Esophagus squamous epithelium (tissue), 5 donors: ENCODE data around the gene SPAAR. TPM values are rescaled to one million over a fixed set of nuclear protein-coding genes. Genes with fewer than 3 reads are reported as not detected.
"Not testable (repeated sequence)": the region's sequence is repeated elsewhere in the genome, so short reads cannot be mapped to it uniquely, and the experiment has no call there.

Experiments
- DNase-seq: peaks from one replicate; lab custom pipeline; 2025; lab: John Stamatoyannopoulos, UW
- H3K27ac ChIP-seq, 4 donors: fragments of 200-600 bp; sonication (generic); one replicate each; pipeline ENCODE4 v1.5.1; 2016 to 2019; ENCODE audit warnings: mild to moderate bottlenecking in 1 of 4
- H3K27me3 ChIP-seq, 4 donors: fragments of 200-600 bp; sonication (generic); 1 replicate in 3 of 4; 2 replicates in 1 of 4; pipeline versions ENCODE4 v1.5.1 to v1.6.0; 2017 to 2021; ENCODE audit warnings: antibody characterized with exemption in 1 of 4
- H3K36me3 ChIP-seq, 3 donors: fragments of 200-600 bp; sonication (generic); one replicate each; pipeline ENCODE4 v1.5.1; 2016 to 2019
- H3K4me1 ChIP-seq, 3 donors: fragments of 200-600 bp; sonication (generic); one replicate each; pipeline ENCODE4 v1.5.1; 2017 to 2019
- H3K4me3 ChIP-seq, 4 donors: fragments of 200-600 bp; sonication (generic); 1 replicate in 3 of 4; 2 replicates in 1 of 4; pipeline ENCODE4 v1.5.1; 2016 to 2019; ENCODE audit warnings: mild to moderate bottlenecking in 2 of 4, moderate library complexity in 1 of 4
- H3K9me3 ChIP-seq, 3 donors: fragments of 200-600 bp; sonication (generic); one replicate each; pipeline ENCODE4 v1.5.1; 2016 to 2019
- POLR2A ChIP-seq, 4 donors: fragments of 450-650 bp; IDR thresholded peaks; one replicate each; pipeline ENCODE4 v1.6.1; 2017; ENCODE audit warnings: antibody characterized with exemption in 4 of 4, mild to moderate bottlenecking in 4 of 4, moderate library complexity in 3 of 4
- WGBS, 2 donors: methylation state at CpG; one replicate each; pipeline ENCODE4 v1.1.5; 2018; 5-methylcytosine and 5-hydroxymethylcytosine counted together
- intact Hi-C: fragments of 100-400 bp; cut with DNase I; formaldehyde crosslinking; loops from one replicate; pipeline ENCODE4 v1.15.0; 2022
- total RNA-seq, 4 donors: library from RNA; depleted of rRNA; stranded (reverse); fragments of >200 nt; gene quantifications; one replicate each; pipeline ENCODE4 v1.1.0, GENCODE V29; 2016
- TF ChIP-seq, protein P1 (sequence below), 6 experiments: fragments of 450-650 bp in 4 of 6; fragments of 200-600 bp in 2 of 6; sonication (generic) in 2 of 6; IDR thresholded peaks; one replicate each; pipeline ENCODE4 v1.5.1; 2016 to 2019; ENCODE audit warnings: antibody characterized with exemption in 6 of 6, mild to moderate bottlenecking in 4 of 6, moderate library complexity in 4 of 6
- donor health status: DM: yes; HTN: yes; CAD: no.

SPAAR gene
- total RNA-seq, 4 donors from 2014 or later: 0.22 to 1.1 TPM; not detected in 2

DNA sequence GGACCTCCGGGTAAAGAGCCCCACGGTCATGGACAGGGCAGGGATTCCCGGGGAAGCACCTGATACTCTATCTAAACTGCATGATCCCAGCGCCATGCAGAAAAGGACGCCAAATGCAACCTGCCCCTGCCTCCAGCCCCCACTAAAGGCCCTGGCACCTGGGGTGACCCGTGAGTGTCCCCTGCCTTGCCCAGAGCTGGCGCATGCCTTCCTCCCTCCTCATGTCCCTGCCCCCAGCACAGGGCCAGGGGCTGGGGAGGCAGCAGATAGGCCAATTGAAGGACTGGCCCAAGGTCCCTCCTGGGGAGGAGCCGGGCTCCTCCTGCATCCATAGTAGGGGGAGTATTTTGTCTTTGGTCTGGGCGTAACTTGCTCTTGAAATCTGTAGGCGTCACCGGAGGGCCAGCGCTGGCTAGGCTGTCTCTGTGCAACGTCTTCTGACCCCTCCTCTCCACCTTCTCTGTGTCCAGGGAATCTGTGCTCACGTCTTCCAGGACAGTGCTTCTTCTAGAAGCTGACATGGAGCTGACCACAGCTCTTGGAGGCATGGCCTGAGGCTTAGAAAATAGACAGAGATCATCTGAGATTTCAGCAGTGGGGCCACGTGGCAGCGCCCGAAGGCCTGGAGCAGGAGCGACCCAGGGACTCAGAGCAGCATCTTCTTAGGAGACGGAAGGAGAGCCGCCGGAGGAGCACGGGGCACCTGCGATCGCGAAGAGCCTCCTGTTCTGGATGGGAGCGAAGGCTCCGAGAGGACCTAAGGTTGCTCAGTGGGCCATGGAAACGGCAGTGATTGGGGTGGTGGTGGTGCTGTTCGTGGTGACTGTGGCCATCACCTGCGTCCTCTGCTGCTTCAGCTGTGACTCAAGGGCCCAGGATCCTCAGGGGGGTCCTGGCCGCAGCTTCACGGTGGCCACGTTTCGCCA lies 660 bp downstream of the SPAAR start:
- H3K36me3 ChIP-seq: no peaks in the 10 kb centered on the region
- H3K9me3 ChIP-seq: no peaks in the 10 kb centered on the region
- no peak for DNase-seq
- peaks cover 0 to 5% (median 0%) of the 10 kb centered on the region in 4 donors for H3K27me3 ChIP-seq
- TF ChIP-seq POLR2A (IDR thresholded peaks at IDR 0.05): no peak
- TF ChIP-seq, protein P1, sequence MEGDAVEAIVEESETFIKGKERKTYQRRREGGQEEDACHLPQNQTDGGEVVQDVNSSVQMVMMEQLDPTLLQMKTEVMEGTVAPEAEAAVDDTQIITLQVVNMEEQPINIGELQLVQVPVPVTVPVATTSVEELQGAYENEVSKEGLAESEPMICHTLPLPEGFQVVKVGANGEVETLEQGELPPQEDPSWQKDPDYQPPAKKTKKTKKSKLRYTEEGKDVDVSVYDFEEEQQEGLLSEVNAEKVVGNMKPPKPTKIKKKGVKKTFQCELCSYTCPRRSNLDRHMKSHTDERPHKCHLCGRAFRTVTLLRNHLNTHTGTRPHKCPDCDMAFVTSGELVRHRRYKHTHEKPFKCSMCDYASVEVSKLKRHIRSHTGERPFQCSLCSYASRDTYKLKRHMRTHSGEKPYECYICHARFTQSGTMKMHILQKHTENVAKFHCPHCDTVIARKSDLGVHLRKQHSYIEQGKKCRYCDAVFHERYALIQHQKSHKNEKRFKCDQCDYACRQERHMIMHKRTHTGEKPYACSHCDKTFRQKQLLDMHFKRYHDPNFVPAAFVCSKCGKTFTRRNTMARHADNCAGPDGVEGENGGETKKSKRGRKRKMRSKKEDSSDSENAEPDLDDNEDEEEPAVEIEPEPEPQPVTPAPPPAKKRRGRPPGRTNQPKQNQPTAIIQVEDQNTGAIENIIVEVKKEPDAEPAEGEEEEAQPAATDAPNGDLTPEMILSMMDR (IDR thresholded peaks at IDR 0.05): no peak
- H3K4me3 ChIP-seq: peak overlapping the region in 1 of 4 donors; percentile 10
- peaks cover 45 to 78% (median 56%) of the 10 kb centered on the region in 3 donors for H3K4me1 ChIP-seq
- peak overlapping the region; percentile 69 to 95 (median 90) for H3K27ac ChIP-seq
- intact Hi-C loops: no loop called here
- WGBS, 2 donors: 91% methylated on average over 8 to 22 of the region's 34 CpGs

GRCh38 chr9:35910613-35911359 lies 1.5 kb downstream of the SPAAR start:
- Histone ChIP-seq H3K4me1 (peaks cover 39 to 74% (median 48%) of the 10 kb centered on the region in 3 donors), H3K27me3 (no peaks in the 10 kb centered on the region), H3K27ac (peak overlapping the region; percentile 69 to 95 (median 90)), H3K4me3 (peak overlapping the region in 1 of 4 donors; percentile 10), H3K9me3 (no peaks in the 10 kb centered on the region), H3K36me3 (no peaks in the 10 kb centered on the region)
- TF ChIP-seq, protein P1 (IDR thresholded peaks at IDR 0.05): peak in 5 of 6 experiments; percentile 26 to 60 (median 40)
- peak in 1 of 4 donors; percentile 18 for TF ChIP-seq POLR2A (IDR thresholded peaks at IDR 0.05)
- 50 to 56% methylated on average over 13 of the region's 14 CpGs for WGBS, 2 donors
- intact Hi-C loops: no loop called here
- no peak for DNase-seq

DNA sequence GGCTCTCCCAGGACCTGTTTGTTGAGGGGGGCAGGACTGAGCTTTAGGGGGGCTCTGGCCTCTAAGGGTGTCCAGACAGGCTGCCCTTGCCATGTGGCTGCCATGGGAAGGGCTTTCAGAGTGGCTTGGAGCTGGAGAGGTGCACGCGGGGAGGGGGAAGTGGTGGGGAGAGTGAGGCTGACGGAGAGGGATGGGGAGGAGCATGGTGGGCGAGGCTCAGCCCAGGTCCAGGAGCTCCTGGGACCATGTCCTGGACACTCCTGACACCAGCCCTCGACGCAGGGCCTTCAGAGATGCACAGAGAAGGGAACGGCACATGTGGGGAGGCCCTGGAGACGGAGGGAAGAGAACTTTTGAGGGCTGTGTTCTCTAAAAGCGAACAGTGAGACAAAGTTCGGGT lies 2.4 kb downstream of the SPAAR start:
- Histone ChIP-seq H3K27me3 (no peaks in the 10 kb centered on the region), H3K36me3 (no peaks in the 10 kb centered on the region), H3K4me1 (peaks cover 30 to 65% (median 39%) of the 10 kb centered on the region in 3 donors), H3K9me3 (no peaks in the 10 kb centered on the region), H3K27ac (peak overlapping the region in 2 of 4 donors; percentile 89 to 92), H3K4me3 (no peak overlapping the region)
- intact Hi-C loops: no loop called here
- DNase-seq: no peak
- TF ChIP-seq POLR2A (IDR thresholded peaks at IDR 0.05): no peak
- TF ChIP-seq, protein P1 (IDR thresholded peaks at IDR 0.05): no peak
- 82 to 89% methylated on average over 7 to 9 of the region's 10 CpGs for WGBS, 2 donors

DNA sequence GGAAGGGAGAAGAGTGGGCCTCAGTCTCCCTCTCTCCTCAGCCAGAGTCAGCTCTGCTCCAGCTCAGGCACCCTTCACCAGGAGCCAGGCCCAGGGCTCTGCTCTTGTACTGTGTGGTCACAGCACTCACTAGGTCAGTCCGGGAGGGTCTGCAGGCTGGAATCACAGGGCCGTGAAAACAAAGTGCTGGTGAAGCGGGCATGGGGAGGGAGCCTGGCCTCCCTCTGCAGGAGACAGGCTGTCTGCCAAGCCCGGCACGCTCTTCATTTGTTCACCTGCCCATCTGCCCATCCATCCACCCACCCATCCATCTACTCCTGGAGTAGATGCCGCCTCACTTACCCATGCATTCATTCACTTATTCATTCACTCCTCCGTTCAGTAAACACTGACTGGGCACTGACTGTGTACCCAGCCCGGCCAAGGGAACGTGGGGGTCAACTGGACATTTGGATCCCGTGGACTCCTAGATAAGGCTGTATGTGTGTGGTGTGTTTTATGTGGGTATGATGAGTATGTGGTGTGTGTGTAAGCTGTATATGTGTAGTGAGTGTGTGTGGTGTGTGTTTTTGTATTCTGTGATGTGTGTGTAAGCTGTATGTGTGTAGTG lies 3.6 kb downstream of the SPAAR start:
- Histone ChIP-seq H3K27ac (no peak overlapping the region), H3K9me3 (no peaks in the 10 kb centered on the region), H3K36me3 (no peaks in the 10 kb centered on the region), H3K27me3 (no peaks in the 10 kb centered on the region), H3K4me1 (peaks cover 21 to 62% (median 29%) of the 10 kb centered on the region in 3 donors), H3K4me3 (no peak overlapping the region)
- DNase-seq: no peak
- 80 to 81% methylated on average over 5 to 9 of the region's 10 CpGs for WGBS, 2 donors
- TF ChIP-seq, protein P1 (IDR thresholded peaks at IDR 0.05): no peak
- no peak for TF ChIP-seq POLR2A (IDR thresholded peaks at IDR 0.05)
- intact Hi-C loops: no loop called here

GRCh38 chr9:35913429-35913828 lies 4.1 kb downstream of the SPAAR start:
- H3K36me3 ChIP-seq, H3K4me3 ChIP-seq, H3K27me3 ChIP-seq, intact Hi-C loops, DNase-seq, H3K27ac ChIP-seq, H3K9me3 ChIP-seq: not testable (repeated sequence)
- peaks cover 16 to 62% (median 24%) of the 10 kb centered on the region in 3 donors for H3K4me1 ChIP-seq
